Gastrocnemius medialis (tissue), 4 donors: Measurements from ENCODE around the gene DUSP6. TPM values are rescaled to one million over a fixed set of nuclear protein-coding genes. Genes with fewer than 3 reads are reported as not detected.

Experiments
- ATAC-seq, 2 donors: fragments of 150-250 bp; one replicate each; pipeline ENCODE4 v1.9.1; 2016
- DNase-seq, 2 donors: peaks; one replicate each; pipeline ENCODE4 v3.0.0-alpha.2; 2019
- H3K27ac ChIP-seq, 4 donors: fragments of 200-600 bp; sonication (generic); 1 replicate in 1 of 4; 2 replicates in 3 of 4; pipeline ENCODE4 v1.5.1; 2016 to 2018; ENCODE audit warnings: mild to moderate bottlenecking in 2 of 4, moderate library complexity in 1 of 4
- H3K27me3 ChIP-seq, 3 donors: fragments of 200-600 bp; sonication (generic) in 2 of 3; 1 replicate in 1 of 3; 2 replicates in 2 of 3; pipeline versions ENCODE4 v1.5.1 to v1.6.0; 2016 to 2019; ENCODE audit warnings: mild to moderate bottlenecking in 1 of 3, moderate library complexity in 1 of 3
- H3K36me3 ChIP-seq, 2 donors: fragments of 200-600 bp; sonication (generic) in 1 of 2; one replicate each; pipeline ENCODE4 v1.5.1; 2017 to 2018
- H3K4me1 ChIP-seq, 2 donors: fragments of 200-600 bp; sonication (generic) in 1 of 2; one replicate each; pipeline ENCODE4 v1.5.1; 2016 to 2017; ENCODE audit warnings: mild to moderate bottlenecking in 2 of 2
- H3K4me3 ChIP-seq, 4 donors: fragments of 200-600 bp; sonication (generic) in 3 of 4; 1 replicate in 1 of 4; 2 replicates in 3 of 4; pipeline ENCODE4 v1.5.1; 2016 to 2019; ENCODE audit warnings: mild to moderate bottlenecking in 2 of 4
- H3K9me3 ChIP-seq, 3 donors: fragments of 200-600 bp; sonication (generic) in 2 of 3; 1 replicate in 1 of 3; 2 replicates in 2 of 3; pipeline ENCODE4 v1.5.1; 2016 to 2019
- POLR2A ChIP-seq, 2 donors: fragments of 450-650 bp; IDR thresholded peaks; one replicate each; pipeline ENCODE4 v1.6.1; 2017; ENCODE audit warnings: antibody characterized with exemption in 2 of 2, mild to moderate bottlenecking in 2 of 2, moderate library complexity in 2 of 2
- in situ Hi-C, 4 donors: fragments of 200-750 bp; cut with MboI; loops; one replicate each; pipeline versions ENCODE4 v1.15.0 to v1.8.0; 2017; ENCODE audit warnings: low sequenced_read_pairs in 4 of 4
- intact Hi-C: fragments of 100-400 bp; cut with DNase I; formaldehyde crosslinking; loops from one replicate; pipeline ENCODE4 v1.15.1; 2023; ENCODE audit warnings: low total_unique reads
- total RNA-seq, 4 donors: library from RNA; depleted of rRNA; stranded (reverse); fragments of >200 nt; gene quantifications; one replicate each; pipeline versions ENCODE4 v1.1.0 to v1.2.3, GENCODE V29; 2016
- TF ChIP-seq, protein P1 (sequence below), 5 experiments: fragments of 450-650 bp in 3 of 5; fragments of 200-600 bp in 2 of 5; sonication (generic) in 2 of 5; IDR thresholded peaks in 4 of 5; conservative IDR thresholded peaks in 1 of 5; 1 replicate in 4 of 5; 2 replicates in 1 of 5; pipeline ENCODE4 v1.5.1; 2016 to 2019; ENCODE audit warnings: antibody characterized with exemption in 5 of 5, mild to moderate bottlenecking in 3 of 5, moderate library complexity in 3 of 5

DUSP6 gene
- total RNA-seq, 4 donors from 2014 or later, result 4.2 to 23.8 (median 12.1) TPM

DNA sequence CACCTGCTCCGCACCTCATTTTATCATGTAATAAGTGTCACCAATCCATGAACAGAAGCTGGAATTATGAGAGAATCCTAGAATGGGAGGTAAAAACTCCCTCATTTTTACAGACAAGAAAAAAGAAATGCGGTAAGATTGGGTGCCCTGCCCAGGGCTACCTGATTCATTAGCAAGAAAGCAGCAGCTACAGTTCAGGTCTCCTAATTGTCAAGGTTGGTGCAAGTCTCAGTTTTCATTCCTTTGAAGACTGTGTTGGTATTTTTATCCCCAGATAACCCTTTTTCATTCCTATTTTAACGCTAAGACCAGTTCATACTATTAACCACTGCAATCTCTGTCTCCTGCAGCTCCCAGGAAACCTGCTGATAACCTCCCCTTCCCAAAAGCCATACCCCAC lies 6.9 kb downstream of the DUSP6 start:
- Histone ChIP-seq H3K9me3 (no peaks in the 10 kb centered on the region), H3K36me3 (no peaks in the 10 kb centered on the region), H3K27me3 (peaks cover 21 to 27% (median 22%) of the 10 kb centered on the region in 3 donors), H3K27ac (peak overlapping the region in 2 of 4 donors; percentile 11 to 48), H3K4me1 (peaks cover 5 to 8% of the 10 kb centered on the region in 2 donors), H3K4me3 (no peak overlapping the region)
- in situ Hi-C loops, result no loop called here
- no peak for DNase-seq
- TF ChIP-seq POLR2A (IDR thresholded peaks at IDR 0.05), result no peak
- TF ChIP-seq, protein P1, sequence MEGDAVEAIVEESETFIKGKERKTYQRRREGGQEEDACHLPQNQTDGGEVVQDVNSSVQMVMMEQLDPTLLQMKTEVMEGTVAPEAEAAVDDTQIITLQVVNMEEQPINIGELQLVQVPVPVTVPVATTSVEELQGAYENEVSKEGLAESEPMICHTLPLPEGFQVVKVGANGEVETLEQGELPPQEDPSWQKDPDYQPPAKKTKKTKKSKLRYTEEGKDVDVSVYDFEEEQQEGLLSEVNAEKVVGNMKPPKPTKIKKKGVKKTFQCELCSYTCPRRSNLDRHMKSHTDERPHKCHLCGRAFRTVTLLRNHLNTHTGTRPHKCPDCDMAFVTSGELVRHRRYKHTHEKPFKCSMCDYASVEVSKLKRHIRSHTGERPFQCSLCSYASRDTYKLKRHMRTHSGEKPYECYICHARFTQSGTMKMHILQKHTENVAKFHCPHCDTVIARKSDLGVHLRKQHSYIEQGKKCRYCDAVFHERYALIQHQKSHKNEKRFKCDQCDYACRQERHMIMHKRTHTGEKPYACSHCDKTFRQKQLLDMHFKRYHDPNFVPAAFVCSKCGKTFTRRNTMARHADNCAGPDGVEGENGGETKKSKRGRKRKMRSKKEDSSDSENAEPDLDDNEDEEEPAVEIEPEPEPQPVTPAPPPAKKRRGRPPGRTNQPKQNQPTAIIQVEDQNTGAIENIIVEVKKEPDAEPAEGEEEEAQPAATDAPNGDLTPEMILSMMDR (IDR thresholded peaks at IDR 0.05 in 4 of 5, conservative IDR thresholded peaks at IDR 0.05 in 1 of 5), result no peak
- intact Hi-C loops, result no loop called here
- no peak for ATAC-seq

DNA sequence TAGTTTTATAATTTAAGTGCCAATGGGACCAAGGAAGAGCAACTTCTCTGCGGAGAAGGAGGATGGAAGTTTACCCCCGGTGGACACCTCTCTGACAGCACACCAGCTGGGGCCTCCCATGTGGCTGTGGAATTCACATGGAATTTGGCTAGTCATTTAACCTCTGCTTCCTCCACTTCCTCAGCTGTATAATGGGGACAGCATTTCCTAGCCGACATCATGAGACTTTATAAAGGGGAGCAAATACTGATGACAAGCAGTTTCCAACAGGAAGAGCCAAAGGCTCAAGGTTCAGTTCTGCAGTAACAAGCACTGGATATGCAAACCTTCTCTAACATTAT lies 7.5 kb downstream of the DUSP6 start:
- no peak overlapping the region for H3K4me3 ChIP-seq
- peaks cover 17 to 21% (median 19%) of the 10 kb centered on the region in 3 donors for H3K27me3 ChIP-seq
- DNase-seq, result no peak
- H3K36me3 ChIP-seq, result no peaks in the 10 kb centered on the region
- peaks cover 5 to 8% of the 10 kb centered on the region in 2 donors for H3K4me1 ChIP-seq
- TF ChIP-seq POLR2A (IDR thresholded peaks at IDR 0.05), result no peak
- TF ChIP-seq, protein P1 (IDR thresholded peaks at IDR 0.05 in 4 of 5, conservative IDR thresholded peaks at IDR 0.05 in 1 of 5), result no peak
- intact Hi-C loops (no loop called here), in situ Hi-C loops (no loop called here)
- ATAC-seq, result no peak
- H3K27ac ChIP-seq, result no peak overlapping the region
- no peaks in the 10 kb centered on the region for H3K9me3 ChIP-seq

DNA sequence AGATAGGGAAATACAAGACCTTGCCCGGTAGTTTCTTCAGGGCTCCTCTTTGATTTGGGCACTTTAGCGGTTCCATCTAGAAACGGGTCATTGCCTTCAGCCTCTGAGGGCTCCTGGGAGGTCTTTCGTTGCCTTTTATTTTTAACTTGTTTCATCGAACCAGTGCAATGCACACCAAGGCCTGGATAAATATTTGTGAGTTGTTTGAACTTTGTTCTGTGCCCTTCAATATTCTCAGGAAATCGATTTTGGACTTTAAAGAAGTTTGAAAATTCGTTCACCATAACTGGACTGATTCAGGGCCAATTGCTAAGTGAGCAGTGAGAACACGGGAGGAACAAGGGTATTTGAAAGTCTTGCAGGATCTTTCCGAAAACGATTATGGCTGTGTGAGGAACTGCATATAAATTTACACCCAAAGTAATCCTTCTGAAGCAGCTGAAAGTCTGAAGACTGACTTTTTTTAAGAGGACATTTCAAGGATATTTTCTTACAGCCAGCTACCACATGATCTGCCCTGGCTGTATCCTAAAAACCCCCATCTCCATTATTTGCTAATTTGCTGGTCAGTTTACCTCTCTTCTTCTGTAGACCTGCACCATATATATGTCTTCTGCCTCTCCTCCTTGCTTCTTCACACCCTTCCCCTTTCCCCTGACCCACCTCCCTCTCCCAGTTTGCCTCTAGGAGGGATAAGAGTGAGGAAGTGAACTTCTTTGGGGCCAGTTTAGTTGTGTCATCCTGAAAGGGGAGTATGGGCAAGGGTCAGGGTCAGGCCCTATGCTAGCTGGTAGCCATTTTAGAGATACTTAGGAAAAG lies 8.0 kb downstream of the DUSP6 start:
- TF ChIP-seq, protein P1 (IDR thresholded peaks at IDR 0.05 in 4 of 5, conservative IDR thresholded peaks at IDR 0.05 in 1 of 5), result no peak
- no peak for TF ChIP-seq POLR2A (IDR thresholded peaks at IDR 0.05)
- DNase-seq (no peak), ATAC-seq (no peak)
- Histone ChIP-seq H3K27me3 (peaks cover 11 to 16% (median 15%) of the 10 kb centered on the region in 3 donors), H3K4me3 (no peak overlapping the region), H3K4me1 (peaks cover 5 to 8% of the 10 kb centered on the region in 2 donors), H3K36me3 (no peaks in the 10 kb centered on the region), H3K27ac (no peak overlapping the region), H3K9me3 (no peaks in the 10 kb centered on the region)
- in situ Hi-C loops, result no loop called here
- intact Hi-C loops, result no loop called here

DNA sequence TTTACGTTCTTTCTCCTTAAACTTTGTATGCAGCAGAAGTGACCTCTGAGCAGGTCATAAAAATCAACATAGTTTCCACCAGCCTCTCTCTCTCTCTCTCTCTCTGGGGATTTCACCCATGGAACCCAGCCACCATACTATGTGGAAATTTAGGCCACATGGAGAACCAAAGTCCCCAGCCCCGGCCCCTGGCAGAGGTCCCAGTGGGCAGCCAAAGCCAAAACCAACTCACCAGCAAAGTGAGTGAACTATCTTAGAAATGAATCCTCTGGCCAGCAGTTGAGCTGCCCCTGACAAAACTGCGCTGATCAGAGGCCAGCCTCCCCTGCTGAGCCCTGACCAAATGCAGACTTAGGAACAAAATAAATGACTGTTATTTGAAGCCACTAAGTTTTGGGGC lies 9.2 kb downstream of the DUSP6 start:
- no peak for DNase-seq
- TF ChIP-seq, protein P1 (IDR thresholded peaks at IDR 0.05 in 4 of 5, conservative IDR thresholded peaks at IDR 0.05 in 1 of 5), result no peak
- TF ChIP-seq POLR2A (IDR thresholded peaks at IDR 0.05), result no peak
- no peak for ATAC-seq
- intact Hi-C loops, result no loop called here
- peaks cover 0 to 8% of the 10 kb centered on the region in 2 donors for H3K4me1 ChIP-seq
- peaks cover 3 to 7% (median 6%) of the 10 kb centered on the region in 3 donors for H3K27me3 ChIP-seq
- H3K9me3 ChIP-seq, result no peaks in the 10 kb centered on the region
- H3K36me3 ChIP-seq, result no peaks in the 10 kb centered on the region
- H3K27ac ChIP-seq, result no peak overlapping the region
- in situ Hi-C loops, result no loop called here
- H3K4me3 ChIP-seq, result no peak overlapping the region
